Caki2 (cell line): ENCODE results near the gene PSMG3. TPM values are rescaled to one million over a fixed set of nuclear protein-coding genes. Genes with fewer than 3 reads are reported as not detected.

Experiments
- DNase-seq: peaks from one replicate; pipeline ENCODE4 v3.0.0-alpha.2; 2015; ENCODE audit warnings: low read depth
- in situ Hi-C: cut with HindIII; loops from 2 replicates; pipeline ENCODE4 v1.10.0; 2016; ENCODE audit warnings: low sequenced_read_pairs, low pct_unique_long_range_greater_than_20kb, mixed read lengths
- total RNA-seq: library from RNA; depleted of rRNA; stranded (reverse); fragments of >200 nt; shearing (Covaris generic); gene quantifications from 2 replicates; pipeline ENCODE4 v1.2.3, GENCODE V29; 2014; ENCODE audit warnings: low replicate concordance

The PSMG3 gene
- total RNA-seq, 1 experiment from 2014 or later, result 106 TPM

- in situ Hi-C loops, result no loop called here
- DNase-seq, result no peak
Observed at GRCh38 chr7:1562597-1563051, 7.2 kb downstream of the PSMG3 start.

DNA sequence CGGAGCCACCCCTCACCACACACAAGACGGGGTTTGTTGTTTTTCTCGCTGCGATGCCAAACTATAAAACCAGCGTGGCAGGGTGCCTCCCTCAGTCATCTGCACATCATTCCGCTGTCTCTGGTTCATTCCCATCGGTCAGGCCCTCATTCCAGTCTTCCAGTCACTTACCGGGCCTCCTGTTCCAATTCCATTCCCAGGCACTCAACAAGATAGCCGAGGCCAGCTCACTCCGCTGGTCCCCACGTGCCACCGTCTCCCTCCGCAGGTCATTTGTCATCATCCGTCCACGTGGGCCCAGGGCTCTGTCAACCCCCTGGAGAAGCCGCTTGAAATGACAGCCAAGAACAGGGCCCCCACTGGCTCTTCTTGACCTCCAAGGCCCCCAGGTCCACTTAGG lies 7.7 kb downstream of the PSMG3 start:
- in situ Hi-C loops, result no loop called here

GRCh38 chr7:1561036-1561940 lies 8.5 kb downstream of the PSMG3 start:
- DNase-seq, result no peak
- in situ Hi-C loops, result no loop called here

More for the DNA sequence above, 7.7 kb downstream of the PSMG3 start:
- DNase-seq, result no peak

DNA sequence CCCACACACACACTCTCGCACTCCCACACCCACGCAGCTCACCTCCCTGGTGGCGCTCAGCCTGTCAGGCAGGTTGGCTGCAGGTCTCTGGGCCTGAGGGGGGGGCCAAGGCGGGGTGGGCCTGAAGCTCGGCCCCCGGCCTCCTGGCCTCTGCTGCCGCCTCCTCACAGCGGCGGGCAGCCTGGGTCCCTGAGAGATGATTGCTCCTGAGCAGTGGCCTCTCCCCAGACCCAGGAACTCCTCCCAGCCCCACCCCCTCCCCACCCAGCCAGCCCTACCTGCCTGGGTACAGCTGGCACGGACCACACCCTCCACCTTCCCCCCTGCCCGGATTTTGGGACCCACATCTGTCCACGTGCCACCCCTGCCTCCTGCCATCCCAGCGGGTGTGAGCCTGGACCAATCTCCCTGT lies 9.2 kb downstream of the PSMG3 start:
- in situ Hi-C loops, result no loop called here

DNA sequence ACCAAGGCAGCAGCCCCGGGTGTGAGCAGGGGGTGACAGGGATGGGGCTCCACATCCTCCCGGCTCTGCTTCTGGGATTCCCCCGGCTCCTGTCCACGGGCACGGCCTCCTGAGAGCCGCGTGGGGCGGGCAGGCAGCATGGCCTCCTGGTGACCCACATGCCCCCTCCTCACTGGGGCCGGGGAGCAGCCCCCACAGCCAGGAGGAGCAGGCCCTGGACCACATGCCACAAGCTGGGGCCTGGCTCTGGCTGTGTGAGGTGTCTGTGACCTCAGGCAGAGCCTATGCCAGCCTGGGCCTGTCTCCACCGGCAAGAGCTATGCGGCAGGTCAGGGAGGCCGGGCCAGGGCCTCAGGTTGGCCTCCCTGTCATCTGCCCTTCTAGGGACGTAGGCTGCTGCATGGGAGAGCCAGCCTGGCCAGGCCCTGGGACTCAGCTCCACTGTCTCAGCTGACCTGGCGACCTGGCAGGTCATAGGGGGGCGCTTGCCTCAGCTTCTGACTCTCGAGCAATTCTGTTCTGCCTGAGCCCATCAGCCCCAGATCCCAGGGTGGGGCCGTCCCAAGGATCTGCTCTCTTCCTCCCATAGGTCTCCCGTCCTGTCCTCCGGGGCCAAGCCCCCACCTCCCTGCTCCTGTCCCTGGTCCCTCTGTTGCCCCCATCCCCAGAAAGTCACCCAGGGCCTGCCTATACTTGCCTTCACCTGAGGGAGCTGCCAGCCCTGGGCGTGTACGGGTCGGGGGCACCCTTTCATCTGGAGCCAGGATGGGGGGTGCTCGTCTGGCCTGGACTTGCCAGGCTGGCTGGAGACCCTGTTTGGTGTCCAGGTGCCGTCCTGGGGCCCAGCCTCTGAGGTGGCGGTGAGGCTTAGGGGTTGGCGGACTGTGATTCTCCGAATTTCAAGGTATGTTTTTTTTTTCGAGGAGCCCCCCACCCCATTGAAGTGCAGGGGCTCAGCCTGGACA lies 9.9 kb downstream of the PSMG3 start:
- no peak for DNase-seq
- in situ Hi-C loops, result no loop called here

More for the DNA sequence above, 9.2 kb downstream of the PSMG3 start:
- DNase-seq, result no peak

- in situ Hi-C loops, result no loop called here
Observed at GRCh38 chr7:1558841-1559625, 10.8 kb downstream of the PSMG3 start.

DNA sequence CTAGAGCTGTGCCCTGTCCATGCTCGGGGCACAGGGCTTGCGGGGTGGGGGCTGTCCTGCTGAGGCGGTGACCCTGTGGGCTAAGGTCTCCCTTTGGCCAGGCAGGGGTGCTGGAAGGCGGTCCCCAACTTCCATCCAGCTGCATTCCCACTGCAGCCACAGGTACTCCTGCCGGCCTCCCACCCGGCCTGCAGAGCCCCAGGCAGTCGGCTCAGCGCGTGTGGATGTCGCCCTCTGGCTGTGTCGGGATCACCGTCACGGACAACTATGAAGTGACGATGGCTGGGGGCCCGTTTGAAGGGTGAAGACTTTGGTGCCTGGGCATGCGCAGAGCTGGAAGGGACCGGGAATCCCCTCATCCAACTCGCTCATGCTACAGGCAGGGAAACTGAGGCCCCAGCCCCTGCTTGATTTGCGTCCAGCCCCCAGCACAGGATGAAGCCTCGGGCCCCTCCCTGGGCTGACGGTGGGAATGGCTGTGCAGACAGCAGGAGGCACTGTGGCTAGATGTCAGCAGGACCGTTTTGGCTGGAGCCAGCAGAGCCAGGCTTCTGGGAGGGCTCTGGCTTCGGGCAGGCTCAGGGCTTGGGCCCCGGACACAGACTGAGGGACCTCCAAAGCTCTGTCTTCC lies 11.5 kb downstream of the PSMG3 start:
- DNase-seq, result no peak
- in situ Hi-C loops, result no loop called here

More at GRCh38 chr7:1558841-1559625, 10.8 kb downstream of the PSMG3 start:
- DNase-seq, result no peak

- no peak for DNase-seq
- in situ Hi-C loops, result no loop called here
Observed at GRCh38 chr7:1557771-1558170, 12.1 kb downstream of the PSMG3 start.

- DNase-seq, result no peak
- in situ Hi-C loops, result no loop called here
Observed at GRCh38 chr7:1557006-1557405, 12.8 kb downstream of the PSMG3 start.

- DNase-seq, result peak; percentile 96
- in situ Hi-C loops, result no loop called here
Observed at GRCh38 chr7:1555813-1556543, 13.9 kb downstream of the PSMG3 start, which contains the start of gene TMEM184A. Gene TMEM184A (minus strand): TSS chr7:1556205. CDS start chr7:1555484, 721 bp downstream.

DNA sequence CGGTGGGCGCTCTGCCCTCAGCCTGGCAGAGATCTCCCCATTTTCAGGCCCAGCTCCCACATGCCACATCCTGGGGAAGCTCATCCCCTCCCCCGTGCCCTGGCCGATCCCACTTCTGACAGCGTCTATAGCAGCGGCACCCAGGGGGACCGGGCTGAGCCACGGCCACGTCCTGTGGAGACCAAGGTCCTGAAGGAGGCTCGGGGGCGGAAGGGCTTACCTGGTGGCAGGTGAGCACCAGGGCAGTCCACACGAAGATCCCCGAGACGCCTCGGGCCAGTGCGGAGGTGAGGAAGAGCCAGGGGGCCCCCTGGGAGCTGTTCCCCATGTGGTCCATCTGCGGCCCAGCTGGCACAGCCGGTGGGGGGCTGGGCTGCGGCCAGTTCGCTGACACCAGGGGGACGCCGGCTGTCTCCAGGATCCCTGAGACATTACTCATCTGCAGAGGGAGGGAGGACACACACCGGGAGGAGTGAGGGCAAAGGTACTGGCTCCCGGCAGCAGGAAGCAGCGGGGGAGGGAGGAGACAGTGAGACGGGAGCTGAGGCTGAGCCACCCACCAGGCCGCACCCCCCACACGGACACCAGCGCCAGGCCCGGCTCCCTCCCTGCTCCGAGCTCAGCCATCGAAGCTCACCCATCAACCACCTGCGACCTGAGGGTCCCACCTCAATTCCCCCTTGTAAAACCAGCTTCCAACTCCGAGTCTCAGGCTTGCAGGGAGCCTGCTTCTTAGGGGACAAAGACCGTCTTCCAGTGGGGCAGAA lies 14.6 kb downstream of the PSMG3 start:
- in situ Hi-C loops, result no loop called here

GRCh38 chr7:1554333-1555045 lies 15.3 kb downstream of the PSMG3 start:
- in situ Hi-C loops, result no loop called here
- no peak for DNase-seq

More for the DNA sequence above, 14.6 kb downstream of the PSMG3 start:
- peak; percentile 97 for DNase-seq

- DNase-seq, result no peak
Observed at GRCh38 chr7:1553512-1554210, 16.2 kb downstream of the PSMG3 start.

DNA sequence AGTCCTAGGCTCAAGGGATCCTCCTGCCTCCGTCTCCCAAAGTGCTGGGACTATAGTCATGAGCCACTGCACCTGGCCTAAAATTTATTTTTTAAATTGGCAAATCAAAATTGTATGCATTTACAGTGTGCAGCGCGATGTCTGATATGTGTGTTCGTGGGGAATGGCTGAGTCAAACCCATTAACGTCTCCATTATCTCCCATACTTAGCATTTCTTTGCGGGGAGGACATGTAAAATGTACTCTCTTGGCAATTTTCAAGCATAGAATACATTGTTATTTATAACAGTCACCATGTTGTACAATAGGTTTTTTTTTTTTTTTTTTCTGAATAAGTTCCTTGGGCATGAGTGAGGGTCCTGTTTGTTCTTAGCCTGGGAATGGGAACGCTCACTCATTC lies 17.6 kb downstream of the PSMG3 start:
- no peak for DNase-seq
- in situ Hi-C loops, result no loop called here

More at GRCh38 chr7:1553512-1554210, 16.2 kb downstream of the PSMG3 start:
- in situ Hi-C loops, result no loop called here

DNA sequence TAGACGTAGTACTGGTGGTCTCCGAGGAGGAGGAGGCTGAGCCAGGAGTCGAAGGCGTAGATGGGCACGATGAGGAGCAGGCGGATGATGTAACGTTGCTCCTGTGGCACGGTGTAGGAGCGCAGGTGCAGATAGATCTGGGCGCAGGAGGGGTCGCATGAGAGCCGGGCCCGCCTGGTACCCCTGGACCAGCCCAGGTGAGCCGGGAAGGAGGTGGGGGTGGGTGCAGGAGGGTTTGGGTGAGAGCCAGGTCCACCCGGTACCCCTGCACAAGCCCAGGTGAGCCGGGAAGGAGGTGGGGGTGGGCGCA lies 19.0 kb downstream of the PSMG3 start:
- in situ Hi-C loops, result no loop called here
- DNase-seq, result no peak
